Uterus (tissue), 4 donors: ENCODE data around the gene SLC23A2. TPM values are rescaled to one million over a fixed set of nuclear protein-coding genes. Genes with fewer than 3 reads are reported as not detected.

Experiments used
- DNase-seq, 2 donors: peaks; one replicate each; pipeline ENCODE4 v3.0.0-alpha.2; 2019 to 2020
- H3K27ac ChIP-seq, 2 donors: fragments of 200-600 bp; sonication (generic); 1 replicate in 1 of 2; 2 replicates in 1 of 2; pipeline ENCODE4 v1.5.1; 2016 to 2018
- H3K27me3 ChIP-seq, 2 donors: fragments of 200-600 bp; sonication (generic); one replicate each; pipeline ENCODE4 v1.5.1; 2018 to 2019; ENCODE audit warnings: control low read depth in 1 of 2
- H3K36me3 ChIP-seq, 2 donors: fragments of 200-600 bp; sonication (generic); one replicate each; pipeline ENCODE4 v1.5.1; 2019; ENCODE audit warnings: control low read depth in 1 of 2
- H3K4me1 ChIP-seq, 2 donors: fragments of 200-600 bp; sonication (generic); one replicate each; pipeline ENCODE4 v1.5.1; 2018 to 2019; ENCODE audit warnings: control low read depth in 1 of 2
- H3K4me3 ChIP-seq, 2 donors: fragments of 200-600 bp; sonication (generic); 1 replicate in 1 of 2; 2 replicates in 1 of 2; pipeline ENCODE4 v1.5.1; 2018 to 2019; ENCODE audit warnings: mild to moderate bottlenecking in 1 of 2
- H3K9me3 ChIP-seq, 2 donors: fragments of 200-600 bp; sonication (generic); one replicate each; pipeline ENCODE4 v1.5.1; 2019; ENCODE audit warnings: control low read depth in 1 of 2
- CTCF ChIP-seq, 4 experiments: fragments of 200-600 bp in 2 of 4; fragments of 450-650 bp in 2 of 4; sonication (generic) in 2 of 4; IDR thresholded peaks; one replicate each; pipeline ENCODE4 v1.5.1; 2016 to 2019; ENCODE audit warnings: antibody characterized with exemption in 4 of 4, mild to moderate bottlenecking in 2 of 4, moderate library complexity in 1 of 4
- POLR2A ChIP-seq, 2 donors: fragments of 450-650 bp; IDR thresholded peaks; one replicate each; pipeline ENCODE4 v1.6.1; 2016; ENCODE audit warnings: antibody characterized with exemption in 2 of 2, mild to moderate bottlenecking in 1 of 2, moderate library complexity in 1 of 2
- intact Hi-C: fragments of 100-400 bp; cut with DNase I; formaldehyde crosslinking; loops from one replicate; pipeline ENCODE4 v1.15.1; 2023; ENCODE audit warnings: low total_unique reads
- total RNA-seq, 4 donors: library from RNA; depleted of rRNA in 3 of 4; stranded (reverse); fragments of >200 nt in 3 of 4; gene quantifications; one replicate each; pipeline versions ENCODE4 v1.1.0 to v1.2.4, GENCODE V29; 2014 to 2023
- donor health status: DM: yes; HTN: yes; CAD: no.

The SLC23A2 gene
- total RNA-seq, 4 donors from 2014 or later: 6.2 to 41.4 (median 26.6) TPM

- DNase-seq: no peak
- no peaks in the 10 kb centered on the region for H3K9me3 ChIP-seq
- no peaks in the 10 kb centered on the region for H3K27me3 ChIP-seq
- H3K27ac ChIP-seq: no peak overlapping the region
- intact Hi-C loops: no loop called here
- no peak overlapping the region for H3K4me3 ChIP-seq
- no peaks in the 10 kb centered on the region for H3K4me1 ChIP-seq
- TF ChIP-seq POLR2A (IDR thresholded peaks at IDR 0.05) (no peak), CTCF (IDR thresholded peaks at IDR 0.05) (no peak)
- H3K36me3 ChIP-seq: no peaks in the 10 kb centered on the region
Observed at GRCh38 chr20:4893709-4894108, 107.6 kb downstream of the SLC23A2 start.

- no peak overlapping the region for H3K27ac ChIP-seq
- no peaks in the 10 kb centered on the region for H3K36me3 ChIP-seq
- intact Hi-C loops: no loop called here
- H3K9me3 ChIP-seq: no peaks in the 10 kb centered on the region
- no peaks in the 10 kb centered on the region for H3K4me1 ChIP-seq
- H3K27me3 ChIP-seq: no peaks in the 10 kb centered on the region
- no peak for DNase-seq
- TF ChIP-seq POLR2A (IDR thresholded peaks at IDR 0.05): no peak
- TF ChIP-seq CTCF (IDR thresholded peaks at IDR 0.05): no peak
- H3K4me3 ChIP-seq: no peak overlapping the region
Observed at GRCh38 chr20:4891997-4892396, 109.3 kb downstream of the SLC23A2 start.

- TF ChIP-seq CTCF (IDR thresholded peaks at IDR 0.05) (no peak), POLR2A (IDR thresholded peaks at IDR 0.05) (no peak)
- H3K9me3 ChIP-seq: no peaks in the 10 kb centered on the region
- intact Hi-C loops: no loop called here
Observed at GRCh38 chr20:4891190-4891763, 110.0 kb downstream of the SLC23A2 start.

GRCh38 chr20:4889446-4889845 lies 111.9 kb downstream of the SLC23A2 start:
- Histone ChIP-seq H3K4me1 (no peaks in the 10 kb centered on the region), H3K9me3 (no peaks in the 10 kb centered on the region), H3K27me3 (no peaks in the 10 kb centered on the region), H3K36me3 (no peaks in the 10 kb centered on the region), H3K27ac (no peak overlapping the region), H3K4me3 (no peak overlapping the region)
- TF ChIP-seq CTCF (IDR thresholded peaks at IDR 0.05) (no peak), POLR2A (IDR thresholded peaks at IDR 0.05) (no peak)
- intact Hi-C loops: no loop called here
- no peak for DNase-seq

More at GRCh38 chr20:4891190-4891763, 110.0 kb downstream of the SLC23A2 start:
- Histone ChIP-seq H3K4me3 (no peak overlapping the region), H3K36me3 (no peaks in the 10 kb centered on the region), H3K27ac (no peak overlapping the region), H3K4me1 (no peaks in the 10 kb centered on the region), H3K27me3 (no peaks in the 10 kb centered on the region)
- no peak for DNase-seq

- Histone ChIP-seq H3K27ac (no peak overlapping the region), H3K9me3 (no peaks in the 10 kb centered on the region), H3K4me3 (no peak overlapping the region), H3K36me3 (no peaks in the 10 kb centered on the region), H3K27me3 (no peaks in the 10 kb centered on the region), H3K4me1 (no peaks in the 10 kb centered on the region)
- intact Hi-C loops: no loop called here
- TF ChIP-seq POLR2A (IDR thresholded peaks at IDR 0.05) (no peak), CTCF (IDR thresholded peaks at IDR 0.05) (no peak)
- DNase-seq: no peak
Observed at GRCh38 chr20:4887586-4887985, 113.7 kb downstream of the SLC23A2 start.
